Upper lobe of right lung (tissue), 1 donor: Measurements from ENCODE around the gene PHF11. TPM values are rescaled to one million over a fixed set of nuclear protein-coding genes. Genes with fewer than 3 reads are reported as not detected.
"Not testable (repeated sequence)": the region's sequence is repeated elsewhere in the genome, so short reads cannot be mapped to it uniquely, and the experiment has no call there.

Source experiments
- ATAC-seq: fragments of 200-7000 bp; cut with Tn5 transposase; one replicate; pipeline ENCODE4 v1.9.1; 2020; ENCODE audit warnings: mild to moderate bottlenecking, moderate library complexity
- DNase-seq: peaks from one replicate; pipeline ENCODE4 v3.0.0-alpha.2; 2020
- H3K27ac ChIP-seq: fragments of 200-600 bp; one replicate; pipeline ENCODE4 v1.8.0; 2022
- H3K27me3 ChIP-seq: fragments of 200-600 bp; one replicate; pipeline ENCODE4 v1.8.0; 2022; ENCODE audit warnings: mild to moderate bottlenecking
- H3K36me3 ChIP-seq: fragments of 200-600 bp; one replicate; pipeline ENCODE4 v1.8.0; 2022
- H3K4me1 ChIP-seq: fragments of 200-600 bp; one replicate; pipeline ENCODE4 v1.8.0; 2022
- H3K4me3 ChIP-seq: fragments of 200-600 bp; one replicate; pipeline ENCODE4 v1.8.0; 2022; ENCODE audit warnings: mild to moderate bottlenecking
- H3K9me3 ChIP-seq: fragments of 200-600 bp; one replicate; pipeline ENCODE4 v1.8.0; 2022
- intact Hi-C: fragments of 100-400 bp; cut with DNase I; formaldehyde crosslinking; loops from one replicate; pipeline ENCODE4 v1.11.0; 2022
- total RNA-seq: library from RNA; stranded (reverse); fragmentation: NEBNext Ultra II Directional; extraction: Animal tissue kit (Norgen Biotek cat#: 25700); gene quantifications from one replicate; pipeline ENCODE4 v1.2.1, GENCODE V29; 2021
- TF ChIP-seq, protein P1 (sequence below): fragments of 200-600 bp; IDR thresholded peaks from one replicate; pipeline ENCODE4 v1.8.0; 2022; ENCODE audit warnings: antibody characterized with exemption
- donor health status: DM: no; HTN: yes; CAD: no; lungs with severe emphysema.

The PHF11 gene
- total RNA-seq, 1 donor from 2014 or later, result 57.7 TPM

DNA sequence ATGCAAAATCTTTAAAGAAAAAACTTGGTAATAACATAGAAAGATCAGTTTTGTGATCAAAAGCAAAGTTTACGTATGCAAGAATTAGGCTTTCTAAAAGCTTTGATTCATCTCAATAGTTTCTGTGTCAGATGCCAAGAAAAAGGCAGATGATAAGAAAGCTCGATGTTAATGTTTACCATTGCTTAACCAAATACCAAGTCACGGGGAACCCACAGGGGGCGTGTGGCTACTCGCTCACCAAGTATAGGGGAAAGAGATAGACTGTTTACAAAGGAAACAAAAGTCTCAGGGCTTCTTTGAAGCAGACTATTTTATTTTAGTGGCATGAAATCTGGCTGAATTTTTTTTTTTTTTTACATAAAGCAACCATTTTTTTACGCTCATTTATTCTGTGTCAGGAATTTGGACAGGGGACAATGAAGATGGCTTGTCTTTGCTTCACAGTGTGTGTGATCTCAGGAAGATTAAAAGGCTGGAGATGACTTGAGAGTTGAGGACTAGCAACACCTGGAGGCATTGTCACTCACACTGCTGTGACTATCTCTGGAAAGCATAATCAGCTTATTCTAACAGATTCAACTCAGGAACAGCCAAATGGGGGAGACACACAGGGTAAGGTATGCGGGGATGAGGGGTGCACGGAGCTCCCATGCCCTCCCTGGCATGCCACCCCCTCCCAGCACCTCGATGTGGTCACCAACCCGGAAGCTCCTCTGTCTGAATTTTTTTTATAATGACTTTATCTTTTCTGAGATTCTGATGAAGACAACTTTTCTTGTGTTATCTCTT lies 64.7 kb downstream of the PHF11 start:
- Histone ChIP-seq H3K27ac (no peak overlapping the region), H3K4me1 (peaks cover 5% of the 10 kb centered on the region), H3K9me3 (no peaks in the 10 kb centered on the region), H3K27me3 (no peaks in the 10 kb centered on the region), H3K4me3 (no peak overlapping the region), H3K36me3 (peaks cover 36% of the 10 kb centered on the region)
- ATAC-seq (peak; percentile 61), DNase-seq (no peak)
- intact Hi-C loops, result no loop called here
- TF ChIP-seq, protein P1, sequence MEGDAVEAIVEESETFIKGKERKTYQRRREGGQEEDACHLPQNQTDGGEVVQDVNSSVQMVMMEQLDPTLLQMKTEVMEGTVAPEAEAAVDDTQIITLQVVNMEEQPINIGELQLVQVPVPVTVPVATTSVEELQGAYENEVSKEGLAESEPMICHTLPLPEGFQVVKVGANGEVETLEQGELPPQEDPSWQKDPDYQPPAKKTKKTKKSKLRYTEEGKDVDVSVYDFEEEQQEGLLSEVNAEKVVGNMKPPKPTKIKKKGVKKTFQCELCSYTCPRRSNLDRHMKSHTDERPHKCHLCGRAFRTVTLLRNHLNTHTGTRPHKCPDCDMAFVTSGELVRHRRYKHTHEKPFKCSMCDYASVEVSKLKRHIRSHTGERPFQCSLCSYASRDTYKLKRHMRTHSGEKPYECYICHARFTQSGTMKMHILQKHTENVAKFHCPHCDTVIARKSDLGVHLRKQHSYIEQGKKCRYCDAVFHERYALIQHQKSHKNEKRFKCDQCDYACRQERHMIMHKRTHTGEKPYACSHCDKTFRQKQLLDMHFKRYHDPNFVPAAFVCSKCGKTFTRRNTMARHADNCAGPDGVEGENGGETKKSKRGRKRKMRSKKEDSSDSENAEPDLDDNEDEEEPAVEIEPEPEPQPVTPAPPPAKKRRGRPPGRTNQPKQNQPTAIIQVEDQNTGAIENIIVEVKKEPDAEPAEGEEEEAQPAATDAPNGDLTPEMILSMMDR, result peak; percentile 31

DNA sequence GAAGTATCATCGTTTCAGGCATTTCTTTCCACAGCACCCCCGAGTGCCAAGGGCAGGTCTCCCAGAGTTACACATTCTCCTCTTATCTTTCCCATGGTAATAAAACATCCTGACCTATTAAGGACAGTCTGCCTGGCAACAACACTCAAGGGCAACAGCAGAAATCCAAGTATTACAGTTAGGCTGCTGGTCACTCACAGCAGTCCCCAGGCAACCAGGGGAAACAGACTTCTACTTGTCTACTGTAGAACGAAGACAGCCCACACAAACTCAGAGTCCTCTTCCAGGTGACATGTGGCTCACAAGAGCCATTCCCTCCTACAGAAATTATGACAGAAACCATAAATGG lies 65.3 kb downstream of the PHF11 start:
- H3K4me3 ChIP-seq, result no peak overlapping the region
- no peak overlapping the region for H3K27ac ChIP-seq
- intact Hi-C loops, result no loop called here
- no peaks in the 10 kb centered on the region for H3K9me3 ChIP-seq
- TF ChIP-seq, protein P1, result no peak
- peaks cover 5% of the 10 kb centered on the region for H3K4me1 ChIP-seq
- DNase-seq (no peak), ATAC-seq (peak; percentile 58)
- H3K27me3 ChIP-seq, result no peaks in the 10 kb centered on the region
- H3K36me3 ChIP-seq, result peaks cover 30% of the 10 kb centered on the region

DNA sequence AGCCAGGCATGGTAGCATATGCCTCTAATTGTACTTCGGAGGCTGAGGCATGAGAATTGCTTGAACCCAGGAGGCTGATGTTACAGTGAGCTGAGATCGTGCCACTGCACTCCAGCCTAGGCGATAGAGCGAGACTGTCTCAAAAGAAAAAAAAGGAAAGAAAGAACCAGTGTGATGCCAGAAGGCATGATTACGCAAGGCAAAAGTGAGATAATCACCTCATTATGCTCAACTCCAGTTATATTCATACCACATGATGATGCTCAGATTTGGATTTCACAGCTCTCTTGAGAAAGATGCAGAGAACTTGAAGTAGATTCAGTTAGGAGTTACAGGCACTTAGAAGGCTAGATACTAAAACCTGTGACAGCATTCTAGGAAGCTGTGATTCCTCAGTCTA lies 67.8 kb downstream of the PHF11 start:
- H3K9me3 ChIP-seq, result no peaks in the 10 kb centered on the region
- intact Hi-C loops, result no loop called here
- H3K27me3 ChIP-seq, result no peaks in the 10 kb centered on the region
- TF ChIP-seq, protein P1, result no peak
- peaks cover 5% of the 10 kb centered on the region for H3K4me1 ChIP-seq
- H3K4me3 ChIP-seq, result no peak overlapping the region
- no peak for ATAC-seq
- DNase-seq, result no peak
- H3K27ac ChIP-seq, result no peak overlapping the region
- peaks cover 23% of the 10 kb centered on the region for H3K36me3 ChIP-seq

DNA sequence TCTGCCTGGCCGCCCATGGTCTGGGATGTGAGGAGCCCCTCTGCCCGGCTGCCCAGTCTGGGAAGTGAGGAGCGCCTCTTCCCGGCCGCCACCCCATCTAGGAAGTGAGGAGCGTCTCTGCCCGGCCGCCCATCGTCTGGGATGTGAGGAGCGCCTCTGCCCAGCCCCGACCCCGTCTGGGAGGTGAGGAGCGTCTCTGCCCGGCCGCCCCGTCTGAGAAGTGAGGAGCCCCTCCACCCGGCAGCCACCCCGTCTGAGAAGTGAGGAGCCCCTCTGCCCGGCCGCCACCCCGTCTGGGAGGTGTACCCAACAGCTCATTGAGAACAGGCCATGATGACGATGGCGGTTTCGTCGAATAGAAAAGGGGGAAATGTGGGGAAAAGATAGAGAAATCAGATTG lies 69.7 kb downstream of the PHF11 start:
- ATAC-seq, H3K27ac ChIP-seq, H3K4me1 ChIP-seq, intact Hi-C loops, H3K4me3 ChIP-seq, DNase-seq, H3K27me3 ChIP-seq, H3K9me3 ChIP-seq: not testable (repeated sequence)
- peaks cover 10% of the 10 kb centered on the region for H3K36me3 ChIP-seq

DNA sequence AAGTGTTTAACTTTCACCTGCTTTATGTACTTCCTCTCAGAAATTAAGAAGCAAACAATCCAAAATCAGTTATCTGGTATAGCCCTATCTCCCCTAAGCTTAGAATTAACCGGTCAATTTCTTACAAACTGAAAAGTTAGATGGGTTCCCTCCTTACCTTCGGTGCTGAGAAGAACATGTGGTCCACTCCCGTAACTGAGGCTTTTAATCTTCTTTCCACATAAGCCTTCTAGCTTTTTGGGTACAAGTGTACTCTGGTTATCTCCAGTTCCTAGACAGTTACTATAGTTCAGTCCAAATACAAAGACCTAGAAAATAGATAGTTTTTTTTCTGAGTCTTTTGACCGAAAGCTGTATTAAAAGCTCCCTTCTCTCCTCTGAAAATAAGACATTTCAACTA lies 70.7 kb downstream of the PHF11 start:
- no peak overlapping the region for H3K4me3 ChIP-seq
- H3K27me3 ChIP-seq, result no peaks in the 10 kb centered on the region
- no peak for DNase-seq
- no peaks in the 10 kb centered on the region for H3K9me3 ChIP-seq
- peaks cover 4% of the 10 kb centered on the region for H3K36me3 ChIP-seq
- intact Hi-C loops, result no loop called here
- TF ChIP-seq, protein P1, result no peak
- H3K27ac ChIP-seq, result no peak overlapping the region
- H3K4me1 ChIP-seq, result no peaks in the 10 kb centered on the region
- no peak for ATAC-seq

DNA sequence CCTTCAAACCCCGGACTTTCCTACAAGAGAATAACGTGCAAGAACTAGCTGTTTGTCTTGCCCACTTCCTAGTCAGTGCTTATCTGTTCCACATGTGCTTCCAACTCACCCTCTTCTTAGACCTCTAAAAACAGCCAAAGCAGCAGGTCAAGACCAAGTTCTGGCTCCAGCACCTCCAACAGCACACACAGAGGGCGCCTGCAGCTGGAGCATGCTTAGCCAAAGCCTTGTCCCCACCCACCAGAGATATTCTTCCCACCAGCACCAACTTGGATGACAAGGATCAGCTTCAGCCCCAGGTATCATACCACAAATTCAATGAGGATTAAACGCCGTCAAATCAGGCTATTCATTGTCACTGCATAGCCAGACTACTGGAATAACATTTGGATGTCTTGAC lies 71.7 kb downstream of the PHF11 start:
- intact Hi-C loops, result no loop called here
- no peaks in the 10 kb centered on the region for H3K4me1 ChIP-seq
- no peaks in the 10 kb centered on the region for H3K36me3 ChIP-seq
- H3K27me3 ChIP-seq, result no peaks in the 10 kb centered on the region
- H3K4me3 ChIP-seq, result no peak overlapping the region
- no peaks in the 10 kb centered on the region for H3K9me3 ChIP-seq
- DNase-seq, result no peak
- TF ChIP-seq, protein P1, result no peak
- no peak overlapping the region for H3K27ac ChIP-seq
- no peak for ATAC-seq
